Liver (tissue), 9 donors: ENCODE data around the gene TMEM151B. TPM values are rescaled to one million over a fixed set of nuclear protein-coding genes. Genes with fewer than 3 reads are reported as not detected.

Experiments used
- DNase-seq: peaks from one replicate; pipeline ENCODE4 v3.0.0-alpha.2; 2017; ENCODE audit warnings: low spot score
- H3K27ac ChIP-seq, 2 donors: one replicate each; pipeline ENCODE4 v1.7.0; 2013; ENCODE audit warnings: inconsistent platforms in 2 of 2, low read length in 2 of 2, control low read depth in 1 of 2, low read depth in 1 of 2, mild to moderate bottlenecking in 1 of 2
- H3K27me3 ChIP-seq, 4 donors: one replicate each; pipeline versions ENCODE4 v1.6.1 to v1.7.0; 2013; ENCODE audit warnings: low read length in 3 of 4, inconsistent platforms in 1 of 4, mild to moderate bottlenecking in 1 of 4, moderate library complexity in 1 of 4; ENCODE audit not compliant: control insufficient read depth in 4 of 4, insufficient read depth in 4 of 4
- H3K36me3 ChIP-seq, 4 donors: one replicate each; pipeline versions ENCODE4 v1.6.1 to v1.7.0; 2013; ENCODE audit warnings: low read length in 3 of 4, mild to moderate bottlenecking in 3 of 4, low read depth in 1 of 4, moderate library complexity in 1 of 4; ENCODE audit not compliant: control insufficient read depth in 4 of 4, insufficient read depth in 3 of 4
- H3K4me1 ChIP-seq, 4 donors: one replicate each; pipeline versions ENCODE4 v1.6.1 to v1.7.0; 2013; ENCODE audit warnings: low read length in 3 of 4, mild to moderate bottlenecking in 3 of 4, moderate library complexity in 1 of 4; ENCODE audit not compliant: control insufficient read depth in 4 of 4, insufficient read depth in 4 of 4
- H3K4me3 ChIP-seq, 3 donors: one replicate each; pipeline versions ENCODE4 v1.6.1 to v1.7.0; 2013; ENCODE audit warnings: low read length in 3 of 3, control low read depth in 1 of 3, low read depth in 1 of 3, mild to moderate bottlenecking in 1 of 3
- H3K9ac ChIP-seq, 2 donors: one replicate each; pipeline ENCODE4 v1.7.0; 2013; ENCODE audit warnings: low read length in 2 of 2, mild to moderate bottlenecking in 2 of 2, moderate library complexity in 2 of 2, control low read depth in 1 of 2, low read depth in 1 of 2
- H3K9me3 ChIP-seq, 4 donors: one replicate each; pipeline versions ENCODE4 v1.6.1 to v1.7.0; 2013; ENCODE audit warnings: low read length in 3 of 4; ENCODE audit not compliant: control insufficient read depth in 4 of 4
- FOXA1 ChIP-seq: IDR thresholded peaks from 2 replicates; pipeline ENCODE4 v1.6.1; 2016; ENCODE audit warnings: antibody characterized with exemption
- FOXA2 ChIP-seq: IDR thresholded peaks from 2 replicates; pipeline ENCODE4 v1.6.1; 2016; ENCODE audit warnings: antibody characterized with exemption
- GABPA ChIP-seq, 2 donors: IDR thresholded peaks in 1 of 2; conservative IDR thresholded peaks in 1 of 2; 2 replicates each; pipeline ENCODE4 v1.6.1; 2016; ENCODE audit warnings: antibody characterized with exemption in 2 of 2, mild to moderate bottlenecking in 1 of 2, moderate library complexity in 1 of 2
- HNF4G ChIP-seq: IDR thresholded peaks from 2 replicates; pipeline ENCODE4 v1.6.1; 2016; ENCODE audit warnings: antibody characterized with exemption
- NR2F2 ChIP-seq: IDR thresholded peaks from 2 replicates; pipeline ENCODE4 v1.6.1; 2016; ENCODE audit warnings: antibody characterized with exemption
- RAD21 ChIP-seq, 2 donors: IDR thresholded peaks; 2 replicates each; pipeline ENCODE4 v1.6.1; 2016; ENCODE audit warnings: antibody characterized with exemption in 2 of 2, mild to moderate bottlenecking in 2 of 2
- RXRA ChIP-seq, 2 donors: IDR thresholded peaks; 2 replicates each; pipeline ENCODE4 v1.6.1; 2017 to 2018; ENCODE audit warnings: antibody characterized with exemption in 2 of 2, mild to moderate bottlenecking in 1 of 2
- SP1 ChIP-seq: IDR thresholded peaks from 2 replicates; pipeline ENCODE4 v1.6.1; 2018; ENCODE audit warnings: antibody characterized with exemption, mild to moderate bottlenecking
- TAF1 ChIP-seq: conservative IDR thresholded peaks from 2 replicates; pipeline ENCODE4 v1.6.1; 2016; ENCODE audit warnings: antibody characterized with exemption, mild to moderate bottlenecking
- WGBS: extraction: QIAGEN DNeasy Blood & Tissue Kit; methylation state at CpG from one replicate; pipeline ENCODE4 v1.1.7; 2013; 5-methylcytosine and 5-hydroxymethylcytosine counted together
- polyA plus RNA-seq, 2 donors: library from polyadenylated mRNA; stranded (reverse) in 1 of 2; unstranded in 1 of 2; fragments of 200-250 nt in 1 of 2; fragments of >200 nt in 1 of 2; fragmentation: Nextera tagmentation in 1 of 2; extraction: Ambion mirVana in 1 of 2; gene quantifications; one replicate each; pipeline versions ENCODE4 v1.2.1 to v1.2.3, GENCODE V29; 2013 to 2015
- total RNA-seq, 2 donors: library from RNA; depleted of rRNA; stranded (reverse); fragments of >200 nt; gene quantifications; one replicate each; pipeline ENCODE4 v1.2.3, GENCODE V29; 2014
- TF ChIP-seq, protein P1 (sequence below): IDR thresholded peaks from 2 replicates; pipeline ENCODE4 v1.6.1; 2016; ENCODE audit warnings: antibody characterized with exemption
- TF ChIP-seq, protein P2 (sequence below): IDR thresholded peaks from 2 replicates; pipeline ENCODE4 v1.6.1; 2016; ENCODE audit warnings: antibody characterized with exemption
- TF ChIP-seq, protein P3 (sequence below): fragments of 150-350 bp; IDR thresholded peaks from 2 replicates; pipeline ENCODE4 v1.5.1; 2017; ENCODE audit warnings: improper control_type of control experiment, low read depth, low read length; ENCODE audit not compliant: missing input control
- TF ChIP-seq, protein P4 (sequence below): IDR thresholded peaks from 2 replicates; pipeline ENCODE4 v1.6.1; 2016; ENCODE audit warnings: antibody characterized with exemption
- TF ChIP-seq, protein P5 (sequence below): IDR thresholded peaks from 2 replicates; pipeline ENCODE4 v1.6.1; 2016; ENCODE audit warnings: antibody characterized with exemption, mild to moderate bottlenecking
- donor health status: healthy.
- donor health status: healthy.
- donor health status: healthy.
- donor health status: healthy.
- donor health status: healthy.

TMEM151B gene
- total and polyA plus RNA-seq, 4 donors = not detected

DNA sequence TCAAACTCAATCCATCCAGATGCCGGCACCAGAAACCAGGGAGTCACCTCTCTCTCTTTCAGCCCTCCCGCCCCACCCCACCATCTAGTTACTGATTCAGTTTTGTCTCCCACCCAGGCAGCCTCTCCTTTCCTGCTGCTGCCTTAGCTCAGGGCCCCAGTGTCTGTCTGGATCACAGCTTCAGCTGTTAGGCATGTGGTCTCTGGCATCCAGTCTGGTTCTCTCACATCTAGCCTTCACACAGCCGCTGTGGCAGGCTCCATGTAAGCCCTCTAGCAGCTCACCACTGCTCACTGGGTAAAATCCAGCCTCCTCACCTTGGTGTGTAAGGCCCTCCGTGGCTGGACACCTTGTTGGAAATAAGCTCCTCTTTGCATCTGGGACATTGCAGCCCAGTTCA lies 21.6 kb downstream of the TMEM151B start:
- DNase-seq = no peak
- H3K27me3 ChIP-seq = peaks cover 0 to 16% (median 8%) of the 10 kb centered on the region in 4 donors
- no peak for TF ChIP-seq TAF1
- no peak for TF ChIP-seq FOXA2
- no peak for TF ChIP-seq NR2F2
- TF ChIP-seq, protein P1, sequence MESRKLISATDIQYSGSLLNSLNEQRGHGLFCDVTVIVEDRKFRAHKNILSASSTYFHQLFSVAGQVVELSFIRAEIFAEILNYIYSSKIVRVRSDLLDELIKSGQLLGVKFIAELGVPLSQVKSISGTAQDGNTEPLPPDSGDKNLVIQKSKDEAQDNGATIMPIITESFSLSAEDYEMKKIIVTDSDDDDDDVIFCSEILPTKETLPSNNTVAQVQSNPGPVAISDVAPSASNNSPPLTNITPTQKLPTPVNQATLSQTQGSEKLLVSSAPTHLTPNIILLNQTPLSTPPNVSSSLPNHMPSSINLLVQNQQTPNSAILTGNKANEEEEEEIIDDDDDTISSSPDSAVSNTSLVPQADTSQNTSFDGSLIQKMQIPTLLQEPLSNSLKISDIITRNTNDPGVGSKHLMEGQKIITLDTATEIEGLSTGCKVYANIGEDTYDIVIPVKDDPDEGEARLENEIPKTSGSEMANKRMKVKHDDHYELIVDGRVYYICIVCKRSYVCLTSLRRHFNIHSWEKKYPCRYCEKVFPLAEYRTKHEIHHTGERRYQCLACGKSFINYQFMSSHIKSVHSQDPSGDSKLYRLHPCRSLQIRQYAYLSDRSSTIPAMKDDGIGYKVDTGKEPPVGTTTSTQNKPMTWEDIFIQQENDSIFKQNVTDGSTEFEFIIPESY = no peak
- TF ChIP-seq RAD21 (IDR thresholded peaks at IDR 0.05) = no peak
- TF ChIP-seq FOXA1 = no peak
- TF ChIP-seq, protein P2, sequence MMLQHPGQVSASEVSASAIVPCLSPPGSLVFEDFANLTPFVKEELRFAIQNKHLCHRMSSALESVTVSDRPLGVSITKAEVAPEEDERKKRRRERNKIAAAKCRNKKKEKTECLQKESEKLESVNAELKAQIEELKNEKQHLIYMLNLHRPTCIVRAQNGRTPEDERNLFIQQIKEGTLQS = no peak
- no peak for TF ChIP-seq GABPA (IDR thresholded peaks at IDR 0.05 in 1 of 2, conservative IDR thresholded peaks at IDR 0.05 in 1 of 2)
- TF ChIP-seq, protein P3, sequence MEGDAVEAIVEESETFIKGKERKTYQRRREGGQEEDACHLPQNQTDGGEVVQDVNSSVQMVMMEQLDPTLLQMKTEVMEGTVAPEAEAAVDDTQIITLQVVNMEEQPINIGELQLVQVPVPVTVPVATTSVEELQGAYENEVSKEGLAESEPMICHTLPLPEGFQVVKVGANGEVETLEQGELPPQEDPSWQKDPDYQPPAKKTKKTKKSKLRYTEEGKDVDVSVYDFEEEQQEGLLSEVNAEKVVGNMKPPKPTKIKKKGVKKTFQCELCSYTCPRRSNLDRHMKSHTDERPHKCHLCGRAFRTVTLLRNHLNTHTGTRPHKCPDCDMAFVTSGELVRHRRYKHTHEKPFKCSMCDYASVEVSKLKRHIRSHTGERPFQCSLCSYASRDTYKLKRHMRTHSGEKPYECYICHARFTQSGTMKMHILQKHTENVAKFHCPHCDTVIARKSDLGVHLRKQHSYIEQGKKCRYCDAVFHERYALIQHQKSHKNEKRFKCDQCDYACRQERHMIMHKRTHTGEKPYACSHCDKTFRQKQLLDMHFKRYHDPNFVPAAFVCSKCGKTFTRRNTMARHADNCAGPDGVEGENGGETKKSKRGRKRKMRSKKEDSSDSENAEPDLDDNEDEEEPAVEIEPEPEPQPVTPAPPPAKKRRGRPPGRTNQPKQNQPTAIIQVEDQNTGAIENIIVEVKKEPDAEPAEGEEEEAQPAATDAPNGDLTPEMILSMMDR = no peak
- TF ChIP-seq, protein P4, sequence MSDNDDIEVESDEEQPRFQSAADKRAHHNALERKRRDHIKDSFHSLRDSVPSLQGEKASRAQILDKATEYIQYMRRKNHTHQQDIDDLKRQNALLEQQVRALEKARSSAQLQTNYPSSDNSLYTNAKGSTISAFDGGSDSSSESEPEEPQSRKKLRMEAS = no peak
- no peak for TF ChIP-seq RXRA (IDR thresholded peaks at IDR 0.05)
- no peak for TF ChIP-seq HNF4G
- no peak for TF ChIP-seq SP1
- TF ChIP-seq, protein P5, sequence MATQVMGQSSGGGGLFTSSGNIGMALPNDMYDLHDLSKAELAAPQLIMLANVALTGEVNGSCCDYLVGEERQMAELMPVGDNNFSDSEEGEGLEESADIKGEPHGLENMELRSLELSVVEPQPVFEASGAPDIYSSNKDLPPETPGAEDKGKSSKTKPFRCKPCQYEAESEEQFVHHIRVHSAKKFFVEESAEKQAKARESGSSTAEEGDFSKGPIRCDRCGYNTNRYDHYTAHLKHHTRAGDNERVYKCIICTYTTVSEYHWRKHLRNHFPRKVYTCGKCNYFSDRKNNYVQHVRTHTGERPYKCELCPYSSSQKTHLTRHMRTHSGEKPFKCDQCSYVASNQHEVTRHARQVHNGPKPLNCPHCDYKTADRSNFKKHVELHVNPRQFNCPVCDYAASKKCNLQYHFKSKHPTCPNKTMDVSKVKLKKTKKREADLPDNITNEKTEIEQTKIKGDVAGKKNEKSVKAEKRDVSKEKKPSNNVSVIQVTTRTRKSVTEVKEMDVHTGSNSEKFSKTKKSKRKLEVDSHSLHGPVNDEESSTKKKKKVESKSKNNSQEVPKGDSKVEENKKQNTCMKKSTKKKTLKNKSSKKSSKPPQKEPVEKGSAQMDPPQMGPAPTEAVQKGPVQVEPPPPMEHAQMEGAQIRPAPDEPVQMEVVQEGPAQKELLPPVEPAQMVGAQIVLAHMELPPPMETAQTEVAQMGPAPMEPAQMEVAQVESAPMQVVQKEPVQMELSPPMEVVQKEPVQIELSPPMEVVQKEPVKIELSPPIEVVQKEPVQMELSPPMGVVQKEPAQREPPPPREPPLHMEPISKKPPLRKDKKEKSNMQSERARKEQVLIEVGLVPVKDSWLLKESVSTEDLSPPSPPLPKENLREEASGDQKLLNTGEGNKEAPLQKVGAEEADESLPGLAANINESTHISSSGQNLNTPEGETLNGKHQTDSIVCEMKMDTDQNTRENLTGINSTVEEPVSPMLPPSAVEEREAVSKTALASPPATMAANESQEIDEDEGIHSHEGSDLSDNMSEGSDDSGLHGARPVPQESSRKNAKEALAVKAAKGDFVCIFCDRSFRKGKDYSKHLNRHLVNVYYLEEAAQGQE = no peak

DNA sequence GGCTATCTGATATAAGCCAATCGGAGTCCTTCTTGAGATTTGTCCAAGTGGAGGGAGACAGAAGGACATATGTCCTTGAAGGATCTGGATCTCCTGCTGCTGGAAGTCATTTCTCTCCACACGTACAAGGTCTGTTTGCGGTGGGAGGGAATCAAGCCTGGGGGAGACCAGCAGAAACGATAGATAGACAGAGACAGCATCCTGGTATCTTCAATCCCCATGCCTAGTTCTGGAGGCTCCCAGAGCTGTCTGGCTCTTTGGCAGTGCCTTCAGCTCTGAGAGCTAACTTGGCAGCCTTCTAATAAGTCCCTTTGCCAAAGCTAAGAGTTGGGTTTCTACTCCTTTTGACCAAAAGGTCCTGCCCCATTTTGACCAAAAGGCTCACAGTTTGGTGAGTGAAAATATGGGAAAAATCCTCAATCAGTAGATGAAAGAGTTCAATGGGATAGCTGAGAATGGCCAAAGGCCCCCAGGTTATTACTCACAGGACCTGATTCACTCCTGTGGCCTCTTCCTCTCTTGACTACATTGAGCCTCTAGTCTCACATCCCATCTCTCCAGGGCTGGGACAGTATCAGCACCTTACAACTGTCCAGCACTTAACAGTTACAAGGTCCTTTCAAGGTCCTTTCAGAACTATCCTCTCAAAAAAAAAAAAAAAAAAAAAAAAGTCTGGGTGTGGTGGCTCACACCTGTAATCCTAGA lies 22.6 kb downstream of the TMEM151B start:
- no peaks in the 10 kb centered on the region for H3K9me3 ChIP-seq
- WGBS = 77% methylated on average over 4 of the region's 4 CpGs
- H3K9ac ChIP-seq = no peak overlapping the region
- no peaks in the 10 kb centered on the region for H3K36me3 ChIP-seq
- peaks cover 7 to 12% (median 8%) of the 10 kb centered on the region in 4 donors for H3K4me1 ChIP-seq
- no peak overlapping the region for H3K27ac ChIP-seq
- H3K27me3 ChIP-seq = peaks cover 0 to 16% (median 8%) of the 10 kb centered on the region in 4 donors
- DNase-seq = no peak
- no peak overlapping the region for H3K4me3 ChIP-seq
- TF ChIP-seq, protein P5 = no peak
- no peak for TF ChIP-seq FOXA1
- TF ChIP-seq, protein P3 = no peak
- TF ChIP-seq, protein P1 = no peak

More for the DNA sequence above, 21.6 kb downstream of the TMEM151B start:
- H3K9me3 ChIP-seq = no peaks in the 10 kb centered on the region
- WGBS = 66% methylated on average over 4 of the region's 4 CpGs
- no peak overlapping the region for H3K9ac ChIP-seq
- peaks cover 0 to 2% (median under 1%) of the 10 kb centered on the region in 4 donors for H3K4me1 ChIP-seq
- no peak overlapping the region for H3K4me3 ChIP-seq
- no peaks in the 10 kb centered on the region for H3K36me3 ChIP-seq
- no peak overlapping the region for H3K27ac ChIP-seq
